HepG2 (cell line): ENCODE measurements around the gene ICAM3.
A peak's percentile ranks its signal among the peaks of the same experiment; 100 is the strongest.

Experiments used
- CHD2 ChIP-seq: IDR thresholded peaks from 2 replicates; pipeline ENCODE4 v1.6.1; 2011; ENCODE audit warnings: low read depth, low read length, improper control_type of control experiment
- JUNB ChIP-seq: sonication (generic); formaldehyde crosslinking; IDR thresholded peaks from 2 replicates; pipeline ENCODE4 v1.8.0; 2022; ENCODE audit warnings: missing genetic modification reagents, mild to moderate bottlenecking, borderline replicate concordance
- KDM6A ChIP-seq: IDR thresholded peaks from 2 replicates; pipeline ENCODE4 v1.6.1; 2016; ENCODE audit warnings: low read depth
- NFE2L1 ChIP-seq: sonication (generic); formaldehyde crosslinking; IDR thresholded peaks from 2 replicates; pipeline ENCODE4 v1.4.0; 2020; ENCODE audit warnings: missing genetic modification reagents, mild to moderate bottlenecking, borderline replicate concordance
- SAP130 ChIP-seq: IDR thresholded peaks from 2 replicates; pipeline ENCODE4 v1.6.1; 2016; ENCODE audit warnings: low read depth
- TF ChIP-seq, protein P1 (sequence below): sonication (generic); formaldehyde crosslinking; IDR thresholded peaks from 2 replicates; pipeline ENCODE4 v1.5.0; 2020; ENCODE audit warnings: mild to moderate bottlenecking, missing genetic modification reagents, moderate library complexity

- TF ChIP-seq SAP130 (CRISPR knock-in tag), result peak; percentile 49; the same call in 1 of the 2 replicates
- TF ChIP-seq, protein P1, sequence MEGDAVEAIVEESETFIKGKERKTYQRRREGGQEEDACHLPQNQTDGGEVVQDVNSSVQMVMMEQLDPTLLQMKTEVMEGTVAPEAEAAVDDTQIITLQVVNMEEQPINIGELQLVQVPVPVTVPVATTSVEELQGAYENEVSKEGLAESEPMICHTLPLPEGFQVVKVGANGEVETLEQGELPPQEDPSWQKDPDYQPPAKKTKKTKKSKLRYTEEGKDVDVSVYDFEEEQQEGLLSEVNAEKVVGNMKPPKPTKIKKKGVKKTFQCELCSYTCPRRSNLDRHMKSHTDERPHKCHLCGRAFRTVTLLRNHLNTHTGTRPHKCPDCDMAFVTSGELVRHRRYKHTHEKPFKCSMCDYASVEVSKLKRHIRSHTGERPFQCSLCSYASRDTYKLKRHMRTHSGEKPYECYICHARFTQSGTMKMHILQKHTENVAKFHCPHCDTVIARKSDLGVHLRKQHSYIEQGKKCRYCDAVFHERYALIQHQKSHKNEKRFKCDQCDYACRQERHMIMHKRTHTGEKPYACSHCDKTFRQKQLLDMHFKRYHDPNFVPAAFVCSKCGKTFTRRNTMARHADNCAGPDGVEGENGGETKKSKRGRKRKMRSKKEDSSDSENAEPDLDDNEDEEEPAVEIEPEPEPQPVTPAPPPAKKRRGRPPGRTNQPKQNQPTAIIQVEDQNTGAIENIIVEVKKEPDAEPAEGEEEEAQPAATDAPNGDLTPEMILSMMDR (CRISPR knock-in tag), result no peak
- TF ChIP-seq NFE2L1 (CRISPR knock-in tag), result no peak
- TF ChIP-seq CHD2, result no peak
- TF ChIP-seq KDM6A, result no peak
- TF ChIP-seq JUNB (CRISPR knock-in tag), result no peak
Observed at GRCh38 chr19:10286803-10287737, 52.4 kb downstream of the ICAM3 start, which contains the start of gene ICAM4.
